Measurements from ENCODE around the gene RRP12. TPM values are rescaled to one million over a fixed set of nuclear protein-coding genes. Genes with fewer than 3 reads are reported as not detected.

RRP12 gene
- total and polyA plus RNA-seq, 2 donors (not counting 3 experiments of a cell fraction or from before 2014, with no cell fraction given) = 13.6 to 35.8 TPM

DNA sequence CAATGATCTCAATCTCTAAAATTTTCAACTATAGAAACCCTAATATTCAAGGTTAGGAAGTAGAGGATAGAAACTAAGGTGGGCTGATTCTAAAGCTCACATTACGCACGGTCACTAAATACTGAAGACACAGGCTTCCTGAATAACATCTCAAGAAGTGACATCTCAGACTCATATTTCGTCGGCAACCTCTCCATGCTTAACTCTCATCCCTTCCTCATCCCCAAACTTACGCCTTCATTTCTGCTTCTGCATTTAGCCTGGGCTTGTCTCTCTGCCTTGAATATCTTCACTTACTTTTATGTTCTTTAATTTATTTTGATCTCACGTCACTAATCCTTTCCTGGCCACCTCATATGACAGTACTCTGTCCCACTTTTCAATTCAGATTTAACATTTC, 34.1 kb upstream of the RRP12 start:
- no peak for FAIRE-seq

More for the DNA sequence above, 34.1 kb upstream of the RRP12 start:
- no peak overlapping the region for H3K27ac ChIP-seq (ENCODE audit: insufficient read depth, low read depth, low read length)
- no peaks in the 10 kb centered on the region for H3K27me3 ChIP-seq (ENCODE audit: control insufficient read depth in 2 of 2, insufficient read depth in 2 of 2, low read length in 2 of 2)
- ChIA-PET CTCF (interaction anchor here (1.1 kb wide), 1 partner anchor 33 kb away, joined by 4 read pairs; no protein-coding TSS in a partner anchor), POLR2A (no interaction called here)
- H3K79me2 ChIP-seq (ENCODE audit: control insufficient read depth, insufficient read depth, low read length) = peaks cover 7% of the 10 kb centered on the region
- H3K9ac ChIP-seq (replicated peaks; ENCODE audit: extremely low read depth, insufficient read depth, low read length) = no peak overlapping the region
- no peak for DNase-seq (ENCODE audit: low read depth, low spot score)
- H3K36me3 ChIP-seq (ENCODE audit: control insufficient read depth in 2 of 2, extremely low read depth in 1 of 2, insufficient read depth in 2 of 2, low read length in 2 of 2) = peaks cover 15 to 31% of the 10 kb centered on the region in 2 experiments
- H3K4me1 ChIP-seq (ENCODE audit: control insufficient read depth, extremely low read depth, insufficient read depth, low read length) = no peaks in the 10 kb centered on the region
- no peaks in the 10 kb centered on the region for H3K9me3 ChIP-seq (replicated peaks; ENCODE audit: control insufficient read depth, insufficient read depth, low read length)
- no peak overlapping the region for H3K4me3 ChIP-seq (replicated peaks in 1 of 3; ENCODE audit: insufficient read depth in 1 of 3, low read depth in 1 of 3, low read length in 3 of 3)
- intact Hi-C loops (cut with micrococcal nuclease) (no loop called here), dilution Hi-C loops (cut with MboI; ENCODE audit: extremely low pct_ligation_motif_present, low sequenced_read_pairs) (no loop called here)
- no peaks in the 10 kb centered on the region for H3K9me1 ChIP-seq (replicated peaks; ENCODE audit: control insufficient read depth, extremely low read depth, insufficient read depth, low read length)
- TF ChIP-seq POLR2AphosphoS5 (IDR thresholded peaks at IDR 0.05; ENCODE audit: insufficient read depth, low read depth, low read length) (no peak), GATA2 (IDR thresholded peaks at IDR 0.05; ENCODE audit: insufficient read depth, insufficient read length, low read depth, low read length) (no peak), POLR2A (IDR thresholded peaks at IDR 0.05; ENCODE audit: low read depth, low read length) (no peak), FOS (IDR thresholded peaks at IDR 0.05; ENCODE audit: borderline replicate concordance, insufficient read depth, low read length) (no peak), MYC (IDR thresholded peaks at IDR 0.05; ENCODE audit: low read depth, low read length) (no peak), EZH2 (IDR thresholded peaks at IDR 0.05; ENCODE audit: borderline replicate concordance, low read depth, low read length, severe bottlenecking) (no peak), JUN (IDR thresholded peaks at IDR 0.05; ENCODE audit: borderline replicate concordance, insufficient read depth, insufficient read length, low read depth) (no peak)
- TF ChIP-seq, protein P1, sequence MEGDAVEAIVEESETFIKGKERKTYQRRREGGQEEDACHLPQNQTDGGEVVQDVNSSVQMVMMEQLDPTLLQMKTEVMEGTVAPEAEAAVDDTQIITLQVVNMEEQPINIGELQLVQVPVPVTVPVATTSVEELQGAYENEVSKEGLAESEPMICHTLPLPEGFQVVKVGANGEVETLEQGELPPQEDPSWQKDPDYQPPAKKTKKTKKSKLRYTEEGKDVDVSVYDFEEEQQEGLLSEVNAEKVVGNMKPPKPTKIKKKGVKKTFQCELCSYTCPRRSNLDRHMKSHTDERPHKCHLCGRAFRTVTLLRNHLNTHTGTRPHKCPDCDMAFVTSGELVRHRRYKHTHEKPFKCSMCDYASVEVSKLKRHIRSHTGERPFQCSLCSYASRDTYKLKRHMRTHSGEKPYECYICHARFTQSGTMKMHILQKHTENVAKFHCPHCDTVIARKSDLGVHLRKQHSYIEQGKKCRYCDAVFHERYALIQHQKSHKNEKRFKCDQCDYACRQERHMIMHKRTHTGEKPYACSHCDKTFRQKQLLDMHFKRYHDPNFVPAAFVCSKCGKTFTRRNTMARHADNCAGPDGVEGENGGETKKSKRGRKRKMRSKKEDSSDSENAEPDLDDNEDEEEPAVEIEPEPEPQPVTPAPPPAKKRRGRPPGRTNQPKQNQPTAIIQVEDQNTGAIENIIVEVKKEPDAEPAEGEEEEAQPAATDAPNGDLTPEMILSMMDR (IDR thresholded peaks at IDR 0.05; ENCODE audit: extremely low read depth in 1 of 2, insufficient read depth in 1 of 2, low read depth in 1 of 2, low read length in 2 of 2) = no peak
- TF ChIP-seq, protein P2, sequence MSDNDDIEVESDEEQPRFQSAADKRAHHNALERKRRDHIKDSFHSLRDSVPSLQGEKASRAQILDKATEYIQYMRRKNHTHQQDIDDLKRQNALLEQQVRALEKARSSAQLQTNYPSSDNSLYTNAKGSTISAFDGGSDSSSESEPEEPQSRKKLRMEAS (IDR thresholded peaks at IDR 0.05; ENCODE audit: insufficient read depth, insufficient read length) = no peak
- H4K20me1 ChIP-seq (replicated peaks; ENCODE audit: control insufficient read depth, extremely low read depth, insufficient read depth, low read length) = no peaks in the 10 kb centered on the region
- H2AFZ ChIP-seq (ENCODE audit: low read depth, low read length) = no peak overlapping the region
- H3K4me2 ChIP-seq (ENCODE audit: insufficient read depth, low read length) = no peak overlapping the region
- BruUV-seq (replicated peaks) = no TSS peak

All from endothelial cell of umbilical vein (primary cell).